Stimulated activated CD8-positive, alpha-beta memory T cell treated with anti-CD3 and anti-CD28 coated beads, Interleukin-7, amount 100 ng/mL, for 24 hours (primary cell): Measurements from ENCODE around the gene FZR1.

Source experiments
- DNase-seq: peaks from one replicate; pipeline ENCODE4 v3.0.0-alpha.2; 2020; ENCODE audit warnings: low read depth

The FZR1 gene

GRCh38 chr19:3505598-3506383, at the start of gene FZR1:
FZR1 (plus strand) TSS chr19:3506311; CDS start chr19:3522990, 16,679 bp downstream.
- peak; percentile 99 for DNase-seq

GRCh38 chr19:3456925-3457527, 49.1 kb upstream of the FZR1 start:
- no peak for DNase-seq

GRCh38 chr19:3457528-3458228, 48.4 kb upstream of the FZR1 start:
- no peak for DNase-seq

- DNase-seq: no peak
These were observed 47.7 kb upstream of the FZR1 start for GRCh38 chr19:3458229-3459088.

- no peak for DNase-seq
These were observed 46.8 kb upstream of the FZR1 start for GRCh38 chr19:3459089-3459881.

- no peak for DNase-seq
These were observed 46.0 kb upstream of the FZR1 start for GRCh38 chr19:3459965-3460582.

GRCh38 chr19:3462991-3463713, 43.0 kb upstream of the FZR1 start:
- no peak for DNase-seq

GRCh38 chr19:3463714-3464586, 42.2 kb upstream of the FZR1 start:
- DNase-seq: no peak

- DNase-seq: no peak
These were observed 41.4 kb upstream of the FZR1 start for GRCh38 chr19:3464587-3465235.

GRCh38 chr19:3465552-3465951, 40.6 kb upstream of the FZR1 start:
- no peak for DNase-seq

- no peak for DNase-seq
These were observed 39.5 kb upstream of the FZR1 start for GRCh38 chr19:3466635-3467034.

GRCh38 chr19:3467437-3468198, 38.5 kb upstream of the FZR1 start:
- DNase-seq: no peak

GRCh38 chr19:3468211-3468610, 37.9 kb upstream of the FZR1 start:
- no peak for DNase-seq

GRCh38 chr19:3469638-3470499, 36.2 kb upstream of the FZR1 start:
- no peak for DNase-seq

- DNase-seq: no peak
These were observed 35.5 kb upstream of the FZR1 start for GRCh38 chr19:3470500-3471128.

- DNase-seq: peak; percentile 17
These were observed 34.0 kb upstream of the FZR1 start for GRCh38 chr19:3471954-3472655.
